HG02798 (cell line): ENCODE data around the gene ZNF544.
"Not testable (repeated sequence)": the region's sequence is repeated elsewhere in the genome, so short reads cannot be mapped to it uniquely, and the experiment has no call there.

ENCODE experiments used
- ATAC-seq: cut with Tn5 transposase; IDR thresholded peaks from one replicate; pipeline ENCODE4 v1.9.1; 2021; ENCODE audit warnings: mild to moderate bottlenecking; ENCODE audit not compliant: unreplicated experiment, poor library complexity

The ZNF544 gene

DNA sequence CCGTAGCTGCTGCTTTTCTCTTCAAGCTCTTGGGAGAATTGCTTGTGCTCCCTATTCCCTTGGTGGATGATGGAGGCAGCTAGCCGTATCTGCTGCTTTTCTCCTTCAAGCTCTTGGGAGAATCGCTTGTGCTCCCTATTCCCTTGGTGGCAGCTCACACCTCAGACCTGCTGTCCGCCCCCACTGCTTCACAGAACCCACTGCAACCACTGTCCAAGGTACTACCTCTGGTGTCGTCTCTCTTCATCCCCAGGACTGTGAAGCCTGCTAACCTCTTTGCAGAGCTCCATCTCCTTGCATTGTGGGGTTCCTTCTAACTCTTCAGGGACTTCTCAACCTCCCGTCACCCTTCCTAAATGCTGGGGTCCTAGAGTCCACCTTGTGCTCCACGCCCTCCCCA, 71.9 kb downstream of the ZNF544 start:
- no peak for ATAC-seq

- ATAC-seq, result no peak
Observed at GRCh38 chr19:58304255-58304654, 75.5 kb downstream of the ZNF544 start.

GRCh38 chr19:58304748-58305064, 76.0 kb downstream of the ZNF544 start:
- no peak for ATAC-seq

- peak; percentile 98 for ATAC-seq
Observed at GRCh38 chr19:58305065-58305931, 76.6 kb downstream of the ZNF544 start, which contains the start of gene ERVK3-1. Gene ERVK3-1, plus strand, starts transcription at chr19:58305377. Its CDS starts 6,792 bp downstream, at chr19:58312169.

DNA sequence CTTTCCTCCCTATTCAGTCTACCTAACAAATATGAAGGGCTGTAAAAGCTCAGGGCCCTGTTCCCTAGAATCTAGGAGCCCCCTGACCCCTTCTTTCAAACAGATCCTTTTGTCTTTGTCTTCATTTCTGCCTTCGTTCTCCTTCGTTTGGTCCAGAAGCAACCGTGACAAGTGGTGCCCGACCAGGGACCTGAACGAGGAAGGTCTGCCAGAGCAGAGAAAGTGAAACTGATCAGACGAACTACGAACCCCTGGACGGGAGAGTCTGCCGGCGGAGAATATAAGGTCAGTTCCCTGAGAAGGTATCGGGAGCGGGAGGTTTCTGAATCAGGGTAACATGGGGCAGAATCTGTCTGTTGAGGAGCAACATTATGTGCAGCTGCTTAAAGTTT, 77.2 kb downstream of the ZNF544 start:
- ATAC-seq, result no peak

GRCh38 chr19:58307736-58308135, 79.0 kb downstream of the ZNF544 start:
- ATAC-seq, result no peak

GRCh38 chr19:58310685-58311084, 82.0 kb downstream of the ZNF544 start:
- not testable (repeated sequence) for ATAC-seq

DNA sequence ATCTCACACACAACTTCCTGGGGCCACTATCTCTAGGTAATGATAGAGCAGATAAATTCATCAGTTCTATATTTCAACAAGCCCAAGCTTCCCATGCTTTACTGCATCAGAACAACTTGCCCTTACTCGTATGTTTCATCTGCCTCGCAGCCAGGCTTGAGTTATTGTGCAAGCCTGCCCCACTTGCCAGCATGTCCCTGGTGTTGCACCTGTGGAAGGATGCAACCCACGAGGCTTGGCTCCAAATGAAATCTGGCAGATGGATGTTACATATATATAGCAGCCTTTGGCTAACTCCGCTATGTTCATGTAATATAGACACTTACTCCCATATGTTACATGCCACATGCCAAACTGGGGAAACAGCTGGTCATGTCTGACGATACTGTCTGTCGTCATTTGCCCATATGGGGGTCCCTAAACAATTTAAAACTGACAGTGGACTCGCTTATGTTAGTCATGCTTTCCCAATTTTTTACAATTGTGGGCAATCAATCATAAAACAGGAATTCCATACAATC, 82.7 kb downstream of the ZNF544 start:
- no peak for ATAC-seq
